ENCODE results near the gene DPYSL3. TPM values are rescaled to one million over a fixed set of nuclear protein-coding genes. Genes with fewer than 3 reads are reported as not detected.

Gene DPYSL3
- total RNA-seq, 3 donors from 2014 or later: 12.0 to 134 (median 31.1) TPM

DNA sequence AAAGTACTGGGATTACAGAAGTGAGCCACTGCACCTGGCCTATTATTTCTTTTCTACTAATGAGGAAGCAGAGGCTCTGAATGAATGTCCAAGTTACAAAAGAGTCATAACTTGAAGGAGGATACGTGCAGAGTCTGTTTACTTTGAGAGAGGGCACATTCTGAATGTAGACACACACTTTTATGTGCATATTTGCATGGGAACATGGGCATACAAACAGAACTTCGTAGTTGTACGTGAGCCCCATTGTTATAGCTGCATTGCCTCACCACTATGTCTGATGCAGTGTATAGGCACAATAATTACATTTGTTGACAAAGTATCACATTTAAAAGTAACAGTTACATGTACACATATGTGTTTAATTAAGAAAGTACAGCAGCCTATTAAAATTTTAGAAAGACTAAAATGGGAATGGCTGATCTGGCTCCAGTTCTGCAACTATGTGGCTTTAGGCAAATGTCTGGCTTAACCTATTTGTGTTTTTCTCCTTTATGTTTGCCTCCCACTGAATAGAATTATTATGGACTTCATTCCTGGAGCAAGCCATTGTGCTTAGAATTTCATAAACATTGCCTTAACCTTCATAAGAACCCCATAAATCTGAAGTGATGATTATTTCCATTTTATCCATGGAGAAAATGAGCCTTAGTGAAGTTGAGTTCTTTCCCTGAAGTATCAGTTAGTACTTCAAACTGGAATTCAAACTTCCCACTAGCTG lies 3.0 kb upstream of the DPYSL3 start:
- Histone ChIP-seq H3K4me1 (ENCODE audit: low read depth) (peaks cover 6% of the 10 kb centered on the region), H3K4me3 (no peak overlapping the region), H3K36me3 (ENCODE audit: low read depth) (no peaks in the 10 kb centered on the region), H3K9me3 (no peaks in the 10 kb centered on the region)
- DNase-seq (no peak), ATAC-seq (no peak)
- intact Hi-C loops (cut with DNase I, micrococcal nuclease): no loop called here
- TF ChIP-seq, protein P1, sequence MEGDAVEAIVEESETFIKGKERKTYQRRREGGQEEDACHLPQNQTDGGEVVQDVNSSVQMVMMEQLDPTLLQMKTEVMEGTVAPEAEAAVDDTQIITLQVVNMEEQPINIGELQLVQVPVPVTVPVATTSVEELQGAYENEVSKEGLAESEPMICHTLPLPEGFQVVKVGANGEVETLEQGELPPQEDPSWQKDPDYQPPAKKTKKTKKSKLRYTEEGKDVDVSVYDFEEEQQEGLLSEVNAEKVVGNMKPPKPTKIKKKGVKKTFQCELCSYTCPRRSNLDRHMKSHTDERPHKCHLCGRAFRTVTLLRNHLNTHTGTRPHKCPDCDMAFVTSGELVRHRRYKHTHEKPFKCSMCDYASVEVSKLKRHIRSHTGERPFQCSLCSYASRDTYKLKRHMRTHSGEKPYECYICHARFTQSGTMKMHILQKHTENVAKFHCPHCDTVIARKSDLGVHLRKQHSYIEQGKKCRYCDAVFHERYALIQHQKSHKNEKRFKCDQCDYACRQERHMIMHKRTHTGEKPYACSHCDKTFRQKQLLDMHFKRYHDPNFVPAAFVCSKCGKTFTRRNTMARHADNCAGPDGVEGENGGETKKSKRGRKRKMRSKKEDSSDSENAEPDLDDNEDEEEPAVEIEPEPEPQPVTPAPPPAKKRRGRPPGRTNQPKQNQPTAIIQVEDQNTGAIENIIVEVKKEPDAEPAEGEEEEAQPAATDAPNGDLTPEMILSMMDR (IDR thresholded peaks at IDR 0.05): no peak

GRCh38 chr5:147510885-147511284 lies 1.0 kb upstream of the DPYSL3 start:
- ATAC-seq: no peak
- no peaks in the 10 kb centered on the region for H3K9me3 ChIP-seq
- H3K36me3 ChIP-seq (ENCODE audit: low read depth): no peaks in the 10 kb centered on the region
- intact Hi-C loops (cut with DNase I, micrococcal nuclease): no loop called here
- H3K4me3 ChIP-seq: no peak overlapping the region
- DNase-seq: no peak
- TF ChIP-seq, protein P1 (IDR thresholded peaks at IDR 0.05): no peak
- H3K4me1 ChIP-seq (ENCODE audit: low read depth): peaks cover 6% of the 10 kb centered on the region

DNA sequence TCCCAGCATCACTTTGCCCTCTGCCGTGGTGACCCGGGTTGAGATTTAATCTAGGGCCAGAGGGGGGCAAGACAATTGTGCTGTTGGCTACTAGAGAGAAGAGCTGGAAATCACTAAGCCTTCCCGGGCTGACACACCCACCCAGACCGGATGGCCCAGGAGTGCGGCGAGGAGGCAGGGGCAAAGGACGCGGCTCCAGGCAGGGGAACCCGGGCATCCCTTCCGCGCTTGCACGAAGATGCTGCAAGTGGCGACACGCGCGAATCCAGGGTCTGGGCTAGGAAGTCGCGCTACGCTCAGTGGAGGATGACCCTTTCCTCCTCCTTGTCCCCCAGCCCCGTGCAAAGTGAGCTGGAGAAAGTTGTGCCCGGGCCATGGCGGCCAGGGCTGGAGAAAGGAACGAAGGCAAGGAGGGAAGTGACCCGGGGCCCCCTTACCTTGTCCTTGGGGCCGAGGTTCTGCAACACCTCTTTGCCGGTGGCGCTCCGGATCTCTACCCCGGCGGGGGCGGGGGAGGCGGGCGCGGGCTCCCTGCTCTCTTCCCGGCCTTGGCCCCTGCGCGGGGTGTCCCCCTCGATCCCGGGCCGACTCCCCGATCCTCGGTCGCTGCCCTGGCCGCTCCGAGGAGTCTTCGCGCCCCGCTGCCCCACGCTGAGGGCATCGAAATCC lies 693 bp downstream of the DPYSL3 start:
- TF ChIP-seq, protein P1 (IDR thresholded peaks at IDR 0.05): no peak
- no peaks in the 10 kb centered on the region for H3K36me3 ChIP-seq (ENCODE audit: low read depth)
- DNase-seq: peak; percentile 10 to 54 (median 30)
- peaks cover 6% of the 10 kb centered on the region for H3K4me1 ChIP-seq (ENCODE audit: low read depth)
- H3K9me3 ChIP-seq: no peaks in the 10 kb centered on the region
- peak; percentile 50 for ATAC-seq
- H3K4me3 ChIP-seq: peak overlapping the region; percentile 11
- intact Hi-C loops (cut with DNase I, micrococcal nuclease): loop anchor here in 1 of 2 donors (10.0 kb wide), 2 partner anchors 46 to 54 kb away; no protein-coding TSS in a partner anchor

DNA sequence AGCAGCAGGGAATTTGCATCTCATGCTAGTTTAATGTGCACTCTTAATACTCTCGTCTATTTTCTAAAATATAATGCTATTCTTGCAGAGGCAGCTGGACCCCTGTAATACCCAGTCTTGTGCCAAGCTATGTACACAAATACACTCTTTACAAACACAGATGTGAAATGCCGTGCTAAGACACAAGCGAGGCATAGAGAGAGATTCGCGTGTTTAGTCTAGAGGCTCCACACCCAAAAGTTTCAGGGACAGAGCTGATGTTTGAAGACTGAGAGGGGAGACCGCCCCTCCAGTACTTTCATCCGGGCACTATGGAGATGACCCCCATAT lies 1.2 kb downstream of the DPYSL3 start:
- intact Hi-C loops (cut with DNase I, micrococcal nuclease): loop anchor here in 1 of 2 donors (10.0 kb wide), 2 partner anchors 46 to 54 kb away; no protein-coding TSS in a partner anchor

GRCh38 chr5:147507480-147508126 lies 2.3 kb downstream of the DPYSL3 start:
- DNase-seq (no peak), ATAC-seq (peak; percentile 30)
- H3K36me3 ChIP-seq (ENCODE audit: low read depth): no peaks in the 10 kb centered on the region
- no peaks in the 10 kb centered on the region for H3K9me3 ChIP-seq
- TF ChIP-seq, protein P1 (IDR thresholded peaks at IDR 0.05): no peak
- peaks cover 6% of the 10 kb centered on the region for H3K4me1 ChIP-seq (ENCODE audit: low read depth)
- no peak overlapping the region for H3K4me3 ChIP-seq
- intact Hi-C loops (cut with DNase I, micrococcal nuclease): loop anchor here in 1 of 2 donors (10.0 kb wide), 2 partner anchors 47 to 53 kb away; no protein-coding TSS in a partner anchor

More for the DNA sequence above, 1.2 kb downstream of the DPYSL3 start:
- TF ChIP-seq, protein P1 (IDR thresholded peaks at IDR 0.05): no peak
- ATAC-seq (no peak), DNase-seq (no peak)
- Histone ChIP-seq H3K4me3 (no peak overlapping the region), H3K4me1 (ENCODE audit: low read depth) (peaks cover 6% of the 10 kb centered on the region), H3K36me3 (ENCODE audit: low read depth) (no peaks in the 10 kb centered on the region), H3K9me3 (no peaks in the 10 kb centered on the region)

Data from mucosa of descending colon (tissue), 3 donors.